ENCODE data around the gene CPA4. TPM values are rescaled to one million over a fixed set of nuclear protein-coding genes. Genes with fewer than 3 reads are reported as not detected.

CPA4 gene
- total RNA-seq, 1 donor from 2014 or later, result 7.4 TPM

GRCh38 chr7:130349911-130350782 lies 57.2 kb downstream of the CPA4 start:
- no peak for DNase-seq (ENCODE audit: extremely low spot score, unreplicated experiment)
- Mint-ChIP-seq H3K27me3 (no peaks in the 10 kb centered on the region), H3K36me3 (no peaks in the 10 kb centered on the region), H3K27ac (peak overlapping the region; percentile 80), H3K9me3 (no peaks in the 10 kb centered on the region), H3K4me3 (peak overlapping the region; percentile 57), H3K4me1 (ENCODE audit: unreplicated experiment) (peaks cover 61% of the 10 kb centered on the region)
- TF ChIP-seq CTCF (conservative IDR thresholded peaks at IDR 0.05), result no peak

GRCh38 chr7:130350945-130351790 lies 58.2 kb downstream of the CPA4 start:
- no peak for TF ChIP-seq CTCF (conservative IDR thresholded peaks at IDR 0.05)
- H3K4me3 Mint-ChIP-seq, result peak overlapping the region; percentile 65
- H3K27me3 Mint-ChIP-seq, result no peaks in the 10 kb centered on the region
- H3K4me1 Mint-ChIP-seq (ENCODE audit: unreplicated experiment), result peaks cover 56% of the 10 kb centered on the region
- peak overlapping the region; percentile 80 for H3K27ac Mint-ChIP-seq
- DNase-seq (ENCODE audit: extremely low spot score, unreplicated experiment), result no peak
- H3K9me3 Mint-ChIP-seq, result no peaks in the 10 kb centered on the region
- no peaks in the 10 kb centered on the region for H3K36me3 Mint-ChIP-seq

- Mint-ChIP-seq H3K9me3 (no peaks in the 10 kb centered on the region), H3K36me3 (no peaks in the 10 kb centered on the region), H3K4me3 (peak overlapping the region; percentile 65), H3K4me1 (ENCODE audit: unreplicated experiment) (peaks cover 62% of the 10 kb centered on the region), H3K27ac (peak overlapping the region; percentile 80), H3K27me3 (no peaks in the 10 kb centered on the region)
- no peak for TF ChIP-seq CTCF (conservative IDR thresholded peaks at IDR 0.05)
- no peak for DNase-seq (ENCODE audit: extremely low spot score, unreplicated experiment)
These were observed 58.8 kb downstream of the CPA4 start for GRCh38 chr7:130351791-130352090.

- DNase-seq (ENCODE audit: extremely low spot score, unreplicated experiment), result no peak
- Mint-ChIP-seq H3K36me3 (no peaks in the 10 kb centered on the region), H3K4me3 (peak overlapping the region; percentile 65), H3K27ac (peak overlapping the region; percentile 80), H3K4me1 (ENCODE audit: unreplicated experiment) (peaks cover 69% of the 10 kb centered on the region), H3K9me3 (no peaks in the 10 kb centered on the region), H3K27me3 (no peaks in the 10 kb centered on the region)
- no peak for TF ChIP-seq CTCF (conservative IDR thresholded peaks at IDR 0.05)
These were observed 59.5 kb downstream of the CPA4 start for GRCh38 chr7:130352194-130353074.

GRCh38 chr7:130353196-130353595 lies 60.2 kb downstream of the CPA4 start:
- H3K4me1 Mint-ChIP-seq (ENCODE audit: unreplicated experiment), result peaks cover 72% of the 10 kb centered on the region
- H3K27ac Mint-ChIP-seq, result peak overlapping the region; percentile 71
- H3K27me3 Mint-ChIP-seq, result no peaks in the 10 kb centered on the region
- no peak for TF ChIP-seq CTCF (conservative IDR thresholded peaks at IDR 0.05)
- H3K4me3 Mint-ChIP-seq, result peak overlapping the region; percentile 39
- DNase-seq (ENCODE audit: extremely low spot score, unreplicated experiment), result no peak
- H3K9me3 Mint-ChIP-seq, result peaks cover under 1% of the 10 kb centered on the region
- H3K36me3 Mint-ChIP-seq, result no peaks in the 10 kb centered on the region
